Measurements from ENCODE around the gene CAMK1D.
"Not testable (repeated sequence)": the region's sequence is repeated elsewhere in the genome, so short reads cannot be mapped to it uniquely, and the experiment has no call there.

The CAMK1D gene

DNA sequence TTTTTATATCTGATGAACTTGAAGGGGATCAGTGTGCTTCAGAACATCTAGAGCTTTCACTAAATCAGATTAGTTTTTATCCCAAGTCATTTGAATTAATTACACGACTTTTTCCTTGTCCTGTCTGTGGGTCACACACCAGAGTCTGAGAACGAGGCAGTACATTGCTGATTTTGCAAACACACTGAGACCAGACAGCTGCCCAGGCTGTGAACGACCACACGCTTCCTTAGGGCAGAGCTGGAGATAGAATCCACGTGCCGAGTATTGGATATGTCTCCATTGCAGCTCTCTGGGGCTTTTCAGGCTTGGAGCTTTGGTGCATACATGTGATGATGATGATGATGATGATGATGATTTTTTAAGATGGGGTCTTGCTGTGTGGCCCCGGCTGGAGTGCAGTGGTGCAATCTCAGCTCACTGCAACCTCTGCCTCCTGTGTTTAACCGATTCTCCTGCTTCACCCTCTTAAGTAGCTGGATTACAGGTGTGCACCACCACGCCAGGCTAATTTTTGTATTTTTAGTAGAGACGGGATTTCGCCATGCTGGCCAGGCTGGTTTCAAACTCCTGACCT, 81.1 kb downstream of the CAMK1D start:
- no peak for DNase-seq (ENCODE audit: low spot score)

DNA sequence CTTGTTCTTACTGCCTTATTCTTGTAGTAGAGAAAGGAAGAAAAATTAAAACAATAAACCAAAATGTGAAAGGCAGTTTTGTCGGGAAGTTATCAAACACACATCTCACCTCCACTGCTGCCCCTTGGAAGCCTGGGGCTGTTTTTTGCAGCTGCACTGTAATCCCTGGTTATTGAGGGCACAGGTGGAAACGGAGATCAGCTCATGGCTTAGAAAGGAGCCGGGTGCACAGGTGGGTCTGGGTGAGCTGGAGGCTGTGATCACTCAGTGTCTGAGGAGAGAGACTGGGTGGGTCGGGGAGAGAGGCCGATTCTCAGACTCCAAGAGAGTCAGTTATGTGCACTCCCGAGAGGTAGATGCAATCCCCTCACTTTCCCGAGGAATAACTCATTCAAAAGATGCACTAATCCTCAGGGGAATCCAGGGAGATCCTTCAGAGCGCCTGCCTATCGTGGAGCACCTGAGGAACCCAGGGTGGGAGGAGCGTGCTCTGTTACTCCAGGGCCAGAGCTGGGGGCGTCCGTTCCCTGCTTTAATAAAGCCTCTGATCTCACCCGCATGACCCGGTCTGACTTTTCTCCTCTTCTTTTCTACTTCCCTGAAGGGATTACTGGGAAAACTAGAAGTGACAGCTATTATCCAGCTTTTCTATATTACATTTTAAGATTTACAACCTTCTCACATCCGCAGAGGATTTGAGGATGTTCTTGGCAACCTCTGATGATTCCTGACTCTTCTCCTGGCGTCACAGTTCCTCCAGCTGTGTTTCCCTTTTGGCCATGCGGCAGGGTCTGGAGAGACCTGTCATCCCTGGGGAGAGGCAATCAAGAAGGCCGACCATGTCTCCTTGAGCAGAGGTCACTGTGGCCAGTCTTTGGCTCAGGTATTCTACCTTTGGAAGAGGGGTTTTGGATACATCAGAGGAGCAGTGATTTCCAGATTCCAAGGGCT, 82.1 kb downstream of the CAMK1D start:
- no peak for DNase-seq (ENCODE audit: low spot score)

DNA sequence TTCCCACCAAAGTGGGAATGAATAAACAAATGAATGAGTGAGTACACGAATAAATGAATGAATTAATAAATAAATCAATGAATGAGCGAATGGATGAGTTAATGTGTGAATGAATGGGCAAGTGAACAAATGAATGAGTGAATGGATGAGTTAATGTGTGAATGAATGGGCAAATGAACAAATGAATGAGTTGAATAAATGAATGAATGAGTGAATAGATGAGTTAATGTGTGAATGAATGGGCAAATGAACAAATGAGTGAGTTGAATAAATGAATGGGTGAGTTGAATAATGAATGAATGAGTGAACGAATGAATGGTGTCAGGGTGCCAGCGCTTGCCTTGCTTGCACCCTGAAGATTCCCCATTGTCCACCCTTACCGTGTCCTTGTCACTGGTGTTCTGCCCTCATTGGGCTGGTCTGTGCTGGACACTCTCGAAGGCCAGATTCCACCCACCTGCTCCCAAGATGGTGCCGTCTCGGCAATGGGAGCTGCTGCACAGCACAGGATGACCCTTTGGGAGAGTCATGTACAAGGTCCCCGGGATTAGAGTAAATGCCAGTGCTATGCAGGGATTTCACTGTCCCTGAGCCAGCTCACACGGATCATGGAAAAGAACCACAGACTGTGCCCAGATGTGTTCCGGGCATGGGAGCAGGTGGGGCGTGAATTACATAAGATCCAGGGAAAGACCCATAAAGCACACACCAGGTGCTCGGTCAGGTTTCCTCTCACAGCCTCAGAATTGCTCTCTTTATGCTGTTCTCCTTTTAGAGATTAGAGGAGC, 83.2 kb downstream of the CAMK1D start:
- DNase-seq (ENCODE audit: low spot score): no peak

DNA sequence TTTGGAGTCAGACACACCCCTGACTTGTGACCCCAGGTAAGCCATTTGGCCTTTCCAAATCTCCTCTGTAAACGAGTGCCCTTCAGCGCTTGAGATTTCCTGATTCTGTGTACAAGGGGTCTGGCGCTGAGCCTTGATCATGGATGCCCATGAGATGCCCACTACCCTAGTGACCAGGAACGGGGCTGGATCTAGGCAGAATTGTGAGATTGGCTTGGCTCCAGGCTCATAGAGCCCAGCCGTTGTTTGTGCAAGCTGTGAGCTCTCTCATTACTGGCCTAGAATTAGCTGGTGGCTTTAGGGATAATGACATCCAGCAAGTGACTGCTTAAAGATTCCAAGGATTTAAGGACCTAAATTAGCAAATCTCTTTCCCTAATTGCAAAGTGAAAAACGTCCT, 84.9 kb downstream of the CAMK1D start:
- no peak for DNase-seq (ENCODE audit: low spot score)

DNA sequence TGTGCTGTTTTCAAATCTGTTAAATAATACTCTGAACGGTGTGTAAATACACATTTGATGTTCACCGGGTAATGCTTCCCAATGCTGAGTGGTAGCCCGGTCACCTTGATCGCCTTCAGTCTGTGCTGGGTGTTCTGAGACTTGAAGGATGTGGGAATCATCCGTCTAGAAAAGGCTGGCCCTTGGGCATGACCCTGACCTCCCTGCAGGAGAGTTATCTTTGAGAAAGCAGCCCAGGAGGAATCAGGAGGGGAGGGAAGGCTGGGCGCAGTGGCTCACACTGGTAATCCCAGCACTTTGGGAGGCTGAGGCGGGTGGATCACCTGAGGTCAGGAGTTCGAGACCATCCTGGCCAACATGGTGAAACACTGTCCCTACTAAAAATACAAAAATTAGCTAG, 85.3 kb downstream of the CAMK1D start:
- not testable (repeated sequence) for DNase-seq (ENCODE audit: low spot score)

DNA sequence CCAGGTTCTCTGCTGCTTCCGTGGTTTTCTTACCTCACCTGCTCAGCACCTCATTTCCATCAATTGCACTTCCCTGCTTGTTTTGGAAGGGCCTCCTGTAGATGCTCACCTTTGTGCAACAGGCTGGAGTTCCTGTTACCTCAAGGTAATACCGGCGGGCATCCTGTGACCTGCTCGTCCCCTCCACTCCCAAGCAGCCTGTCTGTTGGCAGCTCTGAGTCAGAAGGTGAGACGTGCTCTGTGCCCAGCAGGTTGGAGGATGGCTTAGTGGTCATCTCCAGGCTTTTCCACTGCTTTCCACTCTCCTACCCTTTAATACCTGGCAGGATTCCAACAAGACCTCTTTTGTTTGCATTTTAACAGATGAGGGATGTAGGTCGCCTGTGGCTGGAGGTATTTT, 86.0 kb downstream of the CAMK1D start:
- DNase-seq (ENCODE audit: low spot score): no peak

DNA sequence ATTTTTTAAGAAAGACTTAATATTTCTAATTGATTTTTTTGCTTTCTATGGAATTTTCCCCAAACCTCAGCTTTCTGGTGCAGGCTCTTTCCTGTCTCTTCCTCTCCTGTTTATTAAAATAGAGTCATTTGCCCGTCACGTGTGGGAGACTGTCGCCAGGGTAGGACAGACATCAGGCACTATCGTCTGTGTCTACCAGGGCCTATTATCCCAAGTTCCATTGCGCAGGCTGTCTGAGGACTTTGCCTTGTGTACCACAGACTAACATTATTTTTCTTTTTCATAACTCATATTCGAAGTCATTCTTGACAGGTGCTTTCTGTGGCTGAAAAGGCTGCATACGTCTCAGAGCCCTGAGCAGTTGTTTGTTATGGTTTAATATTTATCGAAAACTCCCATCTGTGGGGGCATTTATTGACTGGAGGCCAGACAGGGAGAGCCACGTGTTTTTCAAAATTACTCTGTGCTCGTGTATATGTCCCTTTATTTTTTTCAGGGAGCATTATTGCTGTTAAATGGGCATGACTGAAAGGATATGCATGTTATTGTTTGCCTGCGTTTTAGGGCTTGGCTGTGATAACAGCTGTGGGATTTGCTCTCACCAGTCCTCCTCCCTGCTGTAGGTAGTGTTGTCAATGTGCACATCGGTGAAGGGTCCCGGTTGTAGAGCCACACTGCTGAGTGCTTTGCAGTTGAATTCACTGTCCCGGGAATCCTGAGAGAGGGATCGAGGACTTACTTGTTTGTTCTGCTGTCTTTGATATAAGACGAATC, 89.8 kb downstream of the CAMK1D start:
- no peak for DNase-seq (ENCODE audit: low spot score)

DNA sequence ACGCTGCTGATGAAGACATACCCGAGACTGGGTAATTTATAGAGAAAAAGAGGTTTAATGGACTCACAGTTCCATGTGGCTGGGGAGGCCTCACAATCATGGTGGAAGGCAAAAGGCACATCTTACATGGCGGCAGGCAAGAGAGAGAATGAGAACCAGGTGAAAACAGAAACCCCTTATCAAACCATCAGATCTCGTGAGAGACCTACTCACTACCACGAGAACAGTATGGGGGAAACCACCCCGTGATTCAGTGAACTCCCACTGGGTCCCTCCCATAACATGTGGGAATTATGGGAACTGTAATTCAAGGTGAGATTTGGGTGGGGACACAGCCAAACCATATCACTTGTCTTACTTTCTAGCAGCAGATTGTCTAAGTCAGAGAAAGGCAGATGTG, 90.4 kb downstream of the CAMK1D start:
- DNase-seq (ENCODE audit: low spot score): not testable (repeated sequence)

DNA sequence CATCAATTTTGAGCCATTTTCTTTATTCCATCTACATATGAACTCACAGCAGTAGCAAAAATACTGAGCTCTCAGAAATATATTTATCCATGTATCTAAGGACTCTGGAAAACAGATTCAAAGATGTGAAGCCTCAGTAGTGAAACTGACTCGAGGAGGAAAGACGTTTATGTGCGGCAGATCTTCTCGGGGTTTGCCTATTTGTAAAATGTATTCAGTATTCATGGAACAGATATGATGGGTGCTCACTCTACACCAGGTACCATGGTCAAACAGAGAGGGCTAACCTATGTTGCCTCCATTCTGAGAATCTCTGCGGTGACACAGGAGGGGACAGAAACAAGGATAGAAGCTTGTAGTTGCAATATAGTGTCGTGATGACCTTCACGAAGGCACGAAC, 93.7 kb downstream of the CAMK1D start:
- no peak for DNase-seq (ENCODE audit: low spot score)

DNA sequence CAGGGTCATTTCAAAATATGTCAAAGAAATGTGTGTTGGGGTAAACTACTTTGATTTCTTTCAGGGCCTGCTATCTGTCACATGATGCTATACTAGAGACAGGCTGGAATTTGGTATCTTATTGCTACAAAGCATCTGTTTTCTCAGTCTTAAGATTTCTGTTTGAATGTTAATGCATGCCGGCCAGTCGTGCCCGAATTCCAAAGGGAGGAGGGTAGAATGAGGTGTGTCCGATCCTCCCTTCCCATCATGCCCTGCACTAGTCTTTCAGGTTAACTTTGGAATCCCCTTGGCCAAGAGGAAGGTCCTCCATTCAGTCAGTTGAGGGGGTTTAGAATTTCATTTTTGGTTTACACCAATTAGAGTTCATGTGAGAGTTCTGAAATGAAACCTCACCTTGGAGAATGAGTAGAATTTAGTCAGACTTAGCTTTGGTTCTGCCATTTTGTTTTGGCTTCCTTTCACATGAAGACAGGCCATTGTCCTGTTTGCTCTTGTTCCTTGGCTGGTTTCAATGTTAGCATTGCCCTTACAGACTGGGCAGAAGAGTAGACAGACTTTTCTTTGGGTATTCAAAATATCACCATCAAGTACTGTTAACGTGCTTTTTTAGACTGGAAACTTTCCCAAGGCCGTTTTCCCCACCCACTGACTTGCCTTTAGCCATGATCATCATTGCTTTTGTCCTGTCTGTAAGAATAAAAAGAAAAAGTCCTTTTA, 95.8 kb downstream of the CAMK1D start:
- DNase-seq (ENCODE audit: low spot score): no peak

DNA sequence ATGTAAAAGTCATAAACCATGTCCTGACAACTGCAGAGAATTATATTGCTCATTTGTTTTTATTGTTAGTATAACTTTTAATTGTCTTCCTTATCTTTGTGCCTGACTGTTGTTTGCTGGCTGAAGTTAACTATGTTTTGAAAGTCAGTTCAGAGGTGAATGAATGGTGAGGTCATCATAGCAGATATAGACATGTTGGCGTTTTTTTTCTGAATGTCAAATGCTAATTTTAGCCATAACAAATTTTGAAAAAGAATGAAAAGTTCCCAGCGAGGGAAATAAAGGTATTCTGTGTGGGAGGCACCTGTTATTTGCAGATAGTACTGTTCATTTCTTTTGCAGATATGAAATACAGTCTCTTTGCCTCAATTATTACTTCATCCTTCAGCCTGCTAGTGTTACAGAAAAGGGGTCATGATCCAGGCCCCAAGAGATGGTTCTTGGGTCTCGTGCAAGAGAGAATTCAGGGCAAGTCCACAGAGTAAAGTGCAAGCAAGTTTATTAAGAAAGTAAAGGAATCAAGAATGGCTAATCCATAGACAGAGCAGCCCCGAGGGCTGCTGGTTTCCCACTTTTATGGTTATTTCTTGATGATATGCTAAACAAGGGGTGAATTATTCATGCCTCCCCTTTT, 96.5 kb downstream of the CAMK1D start:
- no peak for DNase-seq (ENCODE audit: low spot score)

DNA sequence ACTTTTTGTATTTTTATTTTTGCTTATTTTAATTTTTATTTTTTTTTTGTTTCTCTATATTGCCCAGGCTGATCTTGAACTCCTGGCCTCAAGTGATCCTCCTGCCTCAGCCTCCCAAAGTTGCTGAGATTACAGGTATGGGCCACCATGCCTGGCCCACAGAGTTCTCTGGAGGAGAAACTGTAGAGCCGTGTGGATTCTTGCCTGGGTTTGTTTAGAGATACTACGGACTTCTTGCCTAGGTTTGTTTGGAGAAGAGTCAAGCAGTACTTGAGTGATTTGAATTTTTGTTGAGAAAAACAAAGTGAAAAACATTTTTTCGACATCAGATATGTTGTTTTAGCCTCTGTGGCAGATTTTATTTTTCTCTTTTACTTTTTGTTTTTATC, 99.0 kb downstream of the CAMK1D start:
- DNase-seq (ENCODE audit: low spot score): no peak

DNA sequence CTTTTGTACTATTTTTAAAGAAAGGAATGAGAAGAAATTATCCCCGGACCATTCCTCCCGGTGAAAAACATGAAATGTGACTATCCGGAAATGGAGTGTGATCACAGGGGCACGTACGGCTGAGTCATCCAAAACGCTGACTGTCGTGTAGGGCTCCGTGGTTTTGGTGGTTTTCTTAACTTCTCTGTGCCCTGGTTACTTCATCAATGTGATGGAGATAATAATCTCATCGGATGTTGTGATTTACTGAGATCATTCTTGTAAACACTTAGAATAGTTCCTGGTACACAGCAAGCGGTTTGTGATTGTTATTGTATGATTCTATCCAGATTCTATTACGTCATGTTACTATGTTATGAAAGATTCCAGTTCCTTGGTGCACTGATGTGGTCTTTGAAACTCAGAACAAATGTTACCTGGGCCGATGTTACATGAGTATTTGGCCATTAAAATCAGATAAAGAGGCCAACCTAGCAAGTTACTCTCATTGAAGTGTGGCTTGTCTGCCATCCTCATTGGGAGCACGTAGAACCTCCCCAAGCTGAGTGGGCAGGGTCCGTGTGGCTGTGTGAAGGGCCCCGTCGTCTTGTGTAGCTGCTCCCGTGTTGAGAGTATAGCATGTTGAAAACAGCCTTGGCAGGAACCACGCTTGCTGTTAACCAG, 99.5 kb downstream of the CAMK1D start:
- DNase-seq (ENCODE audit: low spot score): no peak

DNA sequence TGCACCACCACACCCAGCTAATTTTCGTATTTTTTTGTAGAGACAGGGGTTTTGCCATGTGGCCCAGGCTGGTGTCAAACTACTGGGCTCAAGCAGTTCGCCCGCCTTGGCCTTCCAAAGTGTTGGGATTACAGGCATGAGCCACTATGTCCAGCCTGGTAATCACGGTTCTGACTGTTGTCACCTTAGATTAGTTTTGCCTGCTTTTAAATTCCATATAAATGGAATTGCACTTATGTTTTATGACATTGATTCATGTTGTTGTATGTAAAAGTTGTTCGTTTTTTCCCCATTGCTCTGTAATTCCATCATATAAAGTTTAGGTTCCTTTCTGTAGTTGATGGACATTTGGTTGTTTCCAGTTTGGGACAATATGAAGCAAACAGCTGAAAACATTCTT, 106.0 kb downstream of the CAMK1D start:
- no peak for DNase-seq (ENCODE audit: low spot score)

DNA sequence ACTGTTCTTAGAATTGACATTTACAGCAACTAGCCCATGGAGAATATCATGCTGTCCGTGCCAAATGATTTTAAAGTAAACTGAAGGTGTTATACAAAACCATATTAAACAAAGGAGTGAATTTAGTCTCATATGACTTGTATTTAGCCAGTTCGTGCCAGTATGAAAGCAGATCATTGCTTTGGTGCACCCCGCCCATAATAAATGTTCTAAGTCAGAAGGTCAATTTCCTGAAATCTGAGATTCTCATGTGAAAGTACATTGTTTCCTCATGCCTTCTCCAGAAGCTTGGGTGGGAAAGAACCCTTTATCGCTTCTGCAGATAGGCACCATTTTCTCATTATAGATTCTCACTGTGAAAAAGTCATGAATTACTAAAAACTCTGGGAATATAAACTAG, 106.4 kb downstream of the CAMK1D start:
- DNase-seq (ENCODE audit: low spot score): no peak

DNA sequence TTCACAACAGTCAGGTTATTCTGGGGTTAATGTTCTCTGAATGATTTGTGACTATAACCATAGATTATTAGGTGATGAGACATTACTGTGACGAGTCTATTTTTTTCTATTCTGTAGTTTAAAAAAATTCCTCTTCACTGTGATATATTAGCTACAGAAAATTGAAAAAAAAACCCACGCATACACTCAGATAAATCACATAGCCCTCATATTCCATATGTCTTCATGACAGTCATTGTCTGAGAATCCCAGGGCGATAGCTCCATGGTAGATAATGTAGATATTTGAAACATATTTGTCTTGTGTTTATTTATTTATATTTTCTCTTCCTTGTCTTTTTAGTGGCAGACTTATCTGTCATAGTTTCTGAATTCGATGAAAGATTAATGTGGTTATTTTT, 110.0 kb downstream of the CAMK1D start:
- no peak for DNase-seq (ENCODE audit: low spot score)

DNA sequence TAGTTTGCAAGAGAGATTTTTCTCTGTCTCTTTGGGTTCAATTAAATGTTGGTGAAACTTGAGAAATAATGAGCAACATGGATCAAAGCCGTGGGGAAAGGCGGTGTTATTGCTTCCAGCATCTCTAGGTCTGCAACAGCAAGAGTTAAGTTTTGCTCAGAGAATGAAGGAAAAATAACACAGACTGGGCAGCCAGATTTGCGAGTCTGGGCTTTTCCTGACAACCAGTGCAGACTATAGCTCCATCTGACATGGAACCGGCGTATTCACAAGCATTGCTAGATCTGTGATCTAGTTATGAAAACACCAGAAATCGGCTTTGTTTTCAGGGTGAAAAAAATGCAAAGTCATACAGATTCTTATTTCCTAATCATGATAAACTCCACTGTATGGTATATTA, 110.4 kb downstream of the CAMK1D start:
- no peak for DNase-seq (ENCODE audit: low spot score)

DNA sequence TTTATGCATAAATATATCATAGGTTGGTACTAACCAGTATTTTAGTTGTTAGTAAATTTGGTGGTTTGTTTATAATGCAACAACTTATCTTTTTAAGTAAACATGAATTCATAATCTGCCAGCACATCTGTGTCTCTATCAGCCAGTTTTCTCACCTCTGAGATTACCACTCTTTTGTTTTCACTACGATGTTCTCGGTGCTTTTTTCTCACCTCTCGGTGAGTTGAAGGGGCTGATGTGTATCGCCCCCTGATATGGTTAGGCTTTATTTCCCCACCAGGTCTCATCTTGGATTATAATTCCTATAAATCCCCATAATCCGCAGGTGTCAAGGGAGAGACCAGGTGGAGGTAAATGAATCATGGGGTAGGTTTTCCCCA, 114.1 kb downstream of the CAMK1D start:
- no peak for DNase-seq (ENCODE audit: low spot score)

DNA sequence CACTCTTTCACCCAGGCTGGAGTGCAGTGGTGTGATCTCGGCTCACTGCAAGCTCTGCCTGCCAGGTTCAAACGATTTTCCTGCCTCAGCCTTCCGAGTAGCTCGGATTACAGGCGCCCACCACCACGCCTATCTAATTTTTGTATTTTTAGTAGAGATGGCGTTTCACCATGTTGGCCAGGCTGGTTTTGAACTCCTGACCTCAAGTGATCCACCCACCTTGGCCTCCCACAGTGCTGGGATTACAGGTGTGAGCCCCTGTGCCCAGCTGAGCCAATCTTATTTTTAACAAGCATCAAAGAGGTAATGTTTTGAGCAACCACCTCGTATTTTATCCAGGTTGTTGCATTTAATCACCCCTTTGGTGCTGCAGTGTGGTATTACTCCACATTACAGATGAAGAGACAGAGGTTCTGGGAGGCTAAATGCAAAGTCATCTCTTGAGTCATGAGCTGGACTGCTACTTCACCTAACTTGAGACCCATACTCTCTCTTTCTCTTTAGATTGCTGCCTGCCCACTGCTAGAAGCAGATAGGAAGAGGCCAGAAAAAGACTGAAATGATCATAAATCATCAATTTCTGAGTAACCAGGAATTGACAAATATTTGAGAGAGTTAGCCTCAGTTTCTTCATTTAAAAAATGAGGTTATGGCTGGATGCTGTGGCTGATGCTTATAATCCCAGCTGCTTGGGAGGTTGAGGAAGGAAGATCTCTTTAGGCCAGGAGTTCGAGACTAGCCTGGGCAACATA, 116.2 kb downstream of the CAMK1D start:
- DNase-seq (ENCODE audit: low spot score): no peak
